HG03064 (cell line): ENCODE measurements around the gene SLC66A1.

ENCODE experiments used
- ATAC-seq: cut with Tn5 transposase; IDR thresholded peaks from one replicate; pipeline ENCODE4 v1.9.1; 2021; ENCODE audit warnings: low read depth; ENCODE audit not compliant: unreplicated experiment

Gene SLC66A1

GRCh38 chr1:19360432-19360831 lies 48.3 kb downstream of the SLC66A1 start:
- ATAC-seq: no peak

DNA sequence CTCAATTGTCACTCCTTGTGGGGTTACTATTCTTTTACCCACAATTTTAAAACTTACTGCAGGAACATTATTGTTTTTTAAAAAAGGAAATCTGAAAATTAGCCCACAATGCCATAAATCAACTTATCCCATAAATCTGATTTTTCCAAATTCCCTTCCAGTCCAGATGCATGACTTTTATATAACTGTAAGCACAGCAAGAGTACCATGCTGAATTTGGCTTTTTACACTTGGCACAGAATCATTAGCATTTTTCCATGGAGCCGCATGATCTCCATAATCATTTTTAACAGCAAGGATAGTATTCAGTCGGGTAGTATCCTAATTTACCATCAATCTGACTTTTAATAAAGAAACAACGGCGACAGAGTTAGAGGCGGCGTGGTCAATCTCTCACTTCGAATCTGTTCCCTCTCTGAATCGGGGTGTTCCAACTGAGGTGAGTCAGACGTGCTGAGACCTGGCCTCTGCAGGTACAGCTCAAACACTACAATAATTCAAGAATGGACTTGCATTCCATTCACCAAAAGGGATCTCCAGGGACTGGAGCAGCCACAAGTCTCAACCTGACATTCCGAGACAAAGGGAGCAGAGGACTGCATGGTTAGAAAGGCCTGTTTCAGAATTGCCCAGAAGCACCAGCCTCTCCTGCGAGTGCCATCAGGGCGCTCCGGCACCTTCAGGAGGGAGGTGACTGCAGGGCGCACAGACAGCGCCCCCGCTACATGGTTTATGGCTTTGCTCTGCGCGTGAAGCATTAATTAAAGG lies 48.9 kb downstream of the SLC66A1 start:
- no peak for ATAC-seq

GRCh38 chr1:19361611-19362147 lies 49.6 kb downstream of the SLC66A1 start:
- no peak for ATAC-seq

- ATAC-seq: no peak
These were observed 51.5 kb downstream of the SLC66A1 start for GRCh38 chr1:19363536-19364152.

DNA sequence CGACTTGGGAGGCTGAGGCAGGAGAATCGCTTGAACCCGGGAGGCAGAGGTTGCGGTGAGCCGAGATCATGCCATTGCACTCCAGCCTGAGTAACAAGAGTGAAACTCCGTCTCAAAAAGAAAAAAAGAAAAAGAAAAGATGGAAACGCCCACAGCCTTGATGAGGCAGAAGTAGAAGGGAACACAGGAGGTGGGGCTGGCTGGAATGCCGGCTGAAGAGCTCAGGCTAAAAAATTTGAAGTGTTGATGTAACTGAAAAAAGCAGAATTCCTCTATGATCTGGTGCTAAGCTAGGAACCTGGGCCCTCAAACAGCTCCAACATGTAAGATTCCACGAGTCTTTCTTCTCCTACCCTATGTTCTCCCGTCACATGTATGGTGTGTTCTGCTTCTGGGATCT lies 53.6 kb downstream of the SLC66A1 start:
- no peak for ATAC-seq

DNA sequence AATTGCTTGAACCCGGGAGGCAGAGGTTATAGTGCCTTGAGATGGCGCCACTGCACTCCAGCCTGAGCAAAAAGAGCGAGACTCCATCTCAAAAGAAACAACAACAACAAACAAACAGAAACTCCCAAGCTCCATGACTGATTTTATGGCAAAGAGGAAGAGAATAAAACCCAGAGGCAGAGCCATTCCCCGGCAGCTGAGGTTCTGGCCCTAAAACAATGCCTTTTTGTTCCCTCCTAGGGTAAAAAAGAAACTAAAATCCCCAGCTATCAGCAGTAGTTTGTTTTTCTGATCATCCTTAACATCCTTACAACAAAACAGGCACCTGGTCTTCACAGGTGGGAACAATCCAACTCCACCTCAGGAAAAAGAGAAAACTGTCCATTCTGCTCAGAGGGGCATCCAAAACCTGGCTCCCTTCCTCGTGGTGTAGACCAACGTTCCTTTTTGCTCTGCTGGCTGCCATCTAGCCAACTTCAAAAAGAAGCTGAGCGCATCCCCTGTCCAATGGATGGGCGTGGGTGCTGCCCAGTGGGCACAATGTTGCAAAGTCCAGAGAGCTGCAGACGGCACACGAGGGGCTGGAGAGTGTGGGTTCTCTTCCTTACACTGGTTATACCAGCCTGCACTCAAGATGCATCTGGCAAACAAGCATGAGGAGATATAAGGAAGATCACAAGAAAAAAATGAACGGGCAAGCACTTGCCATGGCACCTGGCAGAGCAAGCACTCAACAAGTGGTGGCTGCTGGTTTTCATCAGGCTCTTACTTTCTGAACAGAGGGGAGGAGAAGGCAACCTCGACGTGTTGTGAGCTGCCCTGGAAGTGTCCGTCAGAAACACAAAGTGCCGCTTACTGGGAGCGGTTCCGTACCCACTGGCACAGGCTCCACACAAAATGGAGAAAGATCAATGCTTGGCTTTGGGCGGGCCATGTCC lies 54.7 kb downstream of the SLC66A1 start:
- ATAC-seq: no peak

DNA sequence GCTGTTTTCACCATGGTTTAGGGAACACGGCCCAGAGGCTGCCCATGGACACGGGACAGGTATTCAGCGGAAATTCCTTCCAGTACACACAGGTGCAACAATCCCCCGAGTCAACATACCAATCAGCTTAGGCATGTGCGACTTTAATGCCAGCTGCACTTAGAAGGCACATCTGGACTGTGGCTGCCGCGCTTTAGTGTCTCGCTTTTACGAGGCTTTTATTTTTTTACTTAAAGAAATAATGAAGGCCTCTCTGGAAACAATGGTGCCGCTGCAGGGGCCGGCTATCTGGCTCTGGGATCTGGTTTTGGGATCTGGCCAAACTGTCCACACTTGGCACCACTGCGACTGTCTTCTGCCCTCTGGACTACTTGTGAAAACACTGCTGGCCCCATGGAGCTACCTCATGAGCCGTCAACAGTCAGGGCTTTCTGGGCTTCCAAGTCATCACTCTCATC lies 55.5 kb downstream of the SLC66A1 start:
- no peak for ATAC-seq

DNA sequence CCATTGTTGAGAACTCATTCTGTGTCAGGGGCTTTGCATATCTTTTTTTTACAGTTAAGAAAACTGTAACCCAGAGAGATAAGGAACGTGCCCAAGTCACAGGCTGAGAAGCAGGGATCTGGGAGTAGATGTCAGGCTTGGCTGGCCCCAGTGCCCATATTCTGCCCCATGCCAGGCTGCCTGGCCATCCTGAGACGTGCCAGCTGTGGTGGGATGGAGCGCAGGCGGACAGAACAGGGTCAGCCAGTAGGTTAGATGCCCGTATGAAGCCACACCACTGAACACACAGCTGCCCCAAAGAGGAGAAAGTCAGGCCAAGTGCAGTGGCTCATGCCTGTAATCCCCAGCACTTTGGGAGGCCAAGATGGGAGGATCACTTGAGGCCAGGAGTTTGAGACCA lies 55.9 kb downstream of the SLC66A1 start:
- ATAC-seq: no peak

DNA sequence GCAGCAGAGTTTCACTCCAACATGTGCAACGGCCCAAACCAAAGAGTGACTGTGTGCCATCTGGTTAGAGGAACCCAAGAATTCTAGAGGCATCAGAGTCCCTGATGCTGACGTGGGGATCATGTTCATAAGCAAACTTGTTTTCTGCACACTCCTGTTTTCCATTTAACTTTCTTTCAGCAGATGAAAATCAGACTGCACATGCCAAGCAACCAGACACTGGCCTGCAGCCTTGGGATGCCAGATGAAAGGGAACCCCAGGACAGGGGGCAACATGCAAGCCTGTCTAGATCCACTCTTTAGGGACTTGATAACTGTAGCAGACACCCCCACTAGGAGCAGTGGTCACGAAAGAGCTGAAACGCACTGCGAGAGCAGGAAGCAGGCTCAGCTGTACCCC lies 56.8 kb downstream of the SLC66A1 start:
- ATAC-seq: no peak

GRCh38 chr1:19369396-19370090 lies 57.4 kb downstream of the SLC66A1 start:
- no peak for ATAC-seq

GRCh38 chr1:19370453-19371170 lies 58.5 kb downstream of the SLC66A1 start:
- ATAC-seq: no peak

GRCh38 chr1:19371226-19372135 lies 59.4 kb downstream of the SLC66A1 start:
- no peak for ATAC-seq

DNA sequence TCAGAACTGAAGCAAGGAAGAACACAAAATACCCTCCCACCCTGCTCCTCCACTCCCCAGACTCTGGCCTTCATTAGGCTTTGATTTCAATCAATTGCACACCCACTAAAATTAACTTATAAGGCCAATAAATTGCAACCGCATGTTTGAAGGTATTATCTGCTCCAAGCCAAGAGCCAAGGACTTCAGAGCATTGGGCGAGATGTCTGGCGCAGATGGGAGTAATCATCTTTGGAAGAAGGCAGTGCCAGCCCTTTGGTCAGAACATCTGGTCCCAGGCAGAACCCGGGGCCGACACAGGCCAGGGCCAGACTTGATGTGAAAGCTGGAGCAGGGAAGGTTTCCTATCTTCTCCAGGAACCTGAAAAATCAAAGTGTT lies 60.0 kb downstream of the SLC66A1 start:
- no peak for ATAC-seq

GRCh38 chr1:19372602-19373001 lies 60.5 kb downstream of the SLC66A1 start:
- ATAC-seq: no peak

DNA sequence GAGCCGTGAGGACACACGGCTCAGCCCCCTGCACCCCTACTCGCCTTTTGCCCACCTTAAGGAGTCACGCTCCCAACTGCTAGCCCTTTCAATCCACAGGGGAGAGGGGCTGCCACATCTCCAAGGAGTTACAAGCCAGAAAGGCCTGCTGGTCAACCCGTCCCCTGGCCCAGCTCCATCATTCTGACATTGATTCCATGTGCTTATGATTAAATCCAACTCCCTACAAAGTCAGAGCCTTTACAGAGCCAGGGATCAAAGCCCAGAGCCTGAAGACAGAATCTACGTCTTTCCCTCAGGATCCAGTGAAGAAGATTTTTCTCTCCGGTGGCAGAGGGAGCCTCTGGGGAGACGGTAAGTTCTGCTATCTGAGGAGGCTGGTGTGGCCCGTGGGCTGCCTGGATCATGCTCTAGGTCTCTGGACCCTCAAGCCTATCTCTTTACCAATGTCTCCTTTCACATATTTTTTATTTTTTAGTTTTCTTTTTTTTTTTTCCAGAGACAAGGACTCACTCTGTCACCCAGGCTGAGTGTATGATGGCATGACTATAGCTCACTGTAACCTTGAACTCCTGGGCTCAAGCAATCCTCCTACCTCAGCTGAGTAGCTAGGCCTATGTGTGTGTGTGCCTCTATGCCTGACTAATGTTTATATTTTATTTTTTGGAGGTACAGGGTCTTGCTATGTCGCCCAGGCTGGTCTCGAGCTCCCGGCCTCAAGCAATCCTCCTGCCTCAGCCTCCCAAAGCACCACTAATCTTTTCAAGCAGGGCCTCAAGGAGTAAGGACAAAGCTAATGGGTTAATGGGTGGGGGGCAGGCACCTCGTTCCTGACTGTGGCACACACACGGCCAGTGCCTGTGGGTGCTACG lies 61.3 kb downstream of the SLC66A1 start:
- no peak for ATAC-seq

- ATAC-seq: no peak
These were observed 62.1 kb downstream of the SLC66A1 start for GRCh38 chr1:19374083-19374801.

DNA sequence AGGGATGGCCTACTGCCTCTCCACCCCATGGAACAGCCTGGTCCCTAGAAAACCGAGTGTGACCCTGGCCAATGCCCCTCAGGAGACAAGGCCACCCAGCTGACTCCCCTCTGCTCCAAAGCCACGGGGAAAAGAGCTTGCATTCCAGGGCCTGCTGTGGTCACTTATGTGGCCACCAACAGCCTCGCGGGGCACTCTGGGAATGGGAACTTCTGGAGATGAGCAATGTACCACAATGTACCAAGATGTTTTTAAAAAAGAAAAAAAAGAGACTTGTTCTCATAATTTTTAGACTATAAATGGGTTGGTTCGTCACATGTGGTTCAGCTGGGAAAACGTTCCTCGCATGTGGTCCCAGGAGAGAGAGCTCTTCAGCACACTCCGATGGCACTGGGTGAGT lies 62.8 kb downstream of the SLC66A1 start:
- ATAC-seq: no peak
